ENCODE results near the gene NUP214.

NUP214 gene

DNA sequence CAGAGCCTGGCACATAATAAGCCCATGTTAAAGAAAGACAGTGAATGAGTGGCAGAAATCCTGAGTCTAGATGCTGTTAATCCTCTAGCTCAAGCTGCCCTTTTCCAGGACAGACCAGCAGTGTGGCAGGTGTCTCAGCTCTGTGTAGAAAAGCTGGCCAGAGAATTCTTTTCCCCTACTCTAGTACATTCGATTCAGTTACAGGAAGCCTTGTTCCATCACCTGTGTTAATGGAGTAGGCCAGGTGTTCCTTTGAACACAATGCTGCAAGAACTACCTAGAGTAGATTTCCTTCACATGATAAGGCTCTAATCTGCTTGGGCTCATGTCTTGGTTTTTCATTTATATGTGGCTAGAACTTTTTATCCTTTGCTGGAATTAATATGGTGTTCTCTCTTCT lies 52.5 kb downstream of the NUP214 start:
- no peak for DNase-seq (ENCODE audit: extremely low read depth, low read depth)
- TF ChIP-seq, protein P1, sequence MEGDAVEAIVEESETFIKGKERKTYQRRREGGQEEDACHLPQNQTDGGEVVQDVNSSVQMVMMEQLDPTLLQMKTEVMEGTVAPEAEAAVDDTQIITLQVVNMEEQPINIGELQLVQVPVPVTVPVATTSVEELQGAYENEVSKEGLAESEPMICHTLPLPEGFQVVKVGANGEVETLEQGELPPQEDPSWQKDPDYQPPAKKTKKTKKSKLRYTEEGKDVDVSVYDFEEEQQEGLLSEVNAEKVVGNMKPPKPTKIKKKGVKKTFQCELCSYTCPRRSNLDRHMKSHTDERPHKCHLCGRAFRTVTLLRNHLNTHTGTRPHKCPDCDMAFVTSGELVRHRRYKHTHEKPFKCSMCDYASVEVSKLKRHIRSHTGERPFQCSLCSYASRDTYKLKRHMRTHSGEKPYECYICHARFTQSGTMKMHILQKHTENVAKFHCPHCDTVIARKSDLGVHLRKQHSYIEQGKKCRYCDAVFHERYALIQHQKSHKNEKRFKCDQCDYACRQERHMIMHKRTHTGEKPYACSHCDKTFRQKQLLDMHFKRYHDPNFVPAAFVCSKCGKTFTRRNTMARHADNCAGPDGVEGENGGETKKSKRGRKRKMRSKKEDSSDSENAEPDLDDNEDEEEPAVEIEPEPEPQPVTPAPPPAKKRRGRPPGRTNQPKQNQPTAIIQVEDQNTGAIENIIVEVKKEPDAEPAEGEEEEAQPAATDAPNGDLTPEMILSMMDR (IDR thresholded peaks at IDR 0.05; ENCODE audit: low read depth, low read length): no peak

DNA sequence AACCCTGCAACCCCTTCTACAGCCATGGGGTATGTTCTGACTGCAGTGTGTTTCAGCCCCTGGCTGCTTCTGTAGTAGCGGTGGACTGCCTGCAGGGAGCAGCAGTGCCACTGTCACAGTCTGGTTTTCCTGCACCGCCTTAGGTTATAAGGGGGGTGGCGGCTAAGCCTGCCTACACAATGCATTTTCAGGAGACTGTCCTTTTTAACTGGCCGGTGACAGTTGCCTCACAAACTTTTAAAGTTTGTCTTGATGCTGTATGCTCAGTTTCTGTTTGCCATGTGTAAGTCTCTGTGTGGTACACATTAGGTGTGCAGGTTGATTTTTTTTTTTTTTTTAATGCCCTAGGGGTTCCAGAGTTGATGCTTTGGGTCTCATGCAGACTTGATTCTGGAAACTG lies 53.0 kb downstream of the NUP214 start:
- TF ChIP-seq, protein P1 (IDR thresholded peaks at IDR 0.05; ENCODE audit: low read depth, low read length): peak; percentile 99
- peak; percentile 19 for DNase-seq (ENCODE audit: extremely low read depth, low read depth)

- TF ChIP-seq, protein P1 (IDR thresholded peaks at IDR 0.05; ENCODE audit: low read depth, low read length): no peak
- no peak for DNase-seq (ENCODE audit: extremely low read depth, low read depth)
These were observed 53.5 kb downstream of the NUP214 start for GRCh38 chr9:131178926-131179325.

DNA sequence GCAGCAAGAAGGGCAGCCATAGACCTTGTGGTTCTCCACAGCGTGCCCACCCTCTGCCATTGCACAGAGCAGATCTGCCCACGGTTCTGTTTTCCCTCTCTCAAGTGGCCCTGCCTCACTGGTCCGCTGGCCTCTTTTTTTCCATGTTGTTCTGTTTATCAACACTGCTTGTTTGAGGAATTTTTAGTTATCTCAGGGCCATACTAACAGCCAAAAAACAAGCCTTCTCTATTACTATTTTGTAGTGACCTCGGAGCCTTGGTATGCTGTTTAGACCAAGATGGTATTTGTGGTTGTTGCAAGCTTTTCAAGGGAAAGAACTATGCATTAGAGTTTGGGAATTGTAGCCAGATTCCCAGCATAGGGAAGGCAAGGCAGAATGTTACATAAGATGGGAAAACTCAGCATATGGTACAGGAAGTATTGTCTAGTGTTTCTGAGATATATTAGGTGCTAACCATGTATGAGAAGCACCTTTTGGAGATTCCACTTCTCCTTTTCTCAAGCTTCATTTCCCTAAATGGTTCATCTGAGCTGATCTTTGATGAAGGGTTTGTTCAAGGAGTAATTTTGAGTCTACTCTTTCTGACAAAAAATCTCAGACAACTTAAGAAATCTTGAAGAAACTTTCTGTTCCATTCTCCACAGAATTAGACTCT lies 54.3 kb downstream of the NUP214 start:
- peak; percentile 73 for DNase-seq (ENCODE audit: extremely low read depth, low read depth)
- TF ChIP-seq, protein P1 (IDR thresholded peaks at IDR 0.05; ENCODE audit: low read depth, low read length): no peak

DNA sequence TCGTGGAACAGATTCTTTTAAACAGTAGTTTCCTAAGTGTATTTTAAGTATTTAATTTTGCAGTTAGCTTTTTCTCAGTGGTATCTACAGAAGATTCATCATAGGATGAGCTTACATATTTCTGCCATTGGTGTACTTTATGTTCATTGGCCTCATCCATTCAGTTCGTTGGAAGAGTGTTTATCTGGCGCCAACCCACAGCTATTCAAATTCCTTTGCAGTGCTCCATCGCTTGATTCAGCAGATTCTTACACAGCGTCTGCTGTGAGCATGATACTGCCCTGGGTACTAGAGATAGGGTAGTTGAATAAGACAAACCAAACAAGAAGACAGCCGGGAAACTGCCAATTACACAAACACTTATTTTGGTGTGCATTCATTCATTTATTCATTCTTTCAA lies 55.1 kb downstream of the NUP214 start:
- TF ChIP-seq, protein P1 (IDR thresholded peaks at IDR 0.05; ENCODE audit: low read depth, low read length): no peak
- DNase-seq (ENCODE audit: extremely low read depth, low read depth): peak; percentile 77

- TF ChIP-seq, protein P1 (IDR thresholded peaks at IDR 0.05; ENCODE audit: low read depth, low read length): no peak
- no peak for DNase-seq (ENCODE audit: extremely low read depth, low read depth)
These were observed 55.8 kb downstream of the NUP214 start for GRCh38 chr9:131181091-131181681.

DNA sequence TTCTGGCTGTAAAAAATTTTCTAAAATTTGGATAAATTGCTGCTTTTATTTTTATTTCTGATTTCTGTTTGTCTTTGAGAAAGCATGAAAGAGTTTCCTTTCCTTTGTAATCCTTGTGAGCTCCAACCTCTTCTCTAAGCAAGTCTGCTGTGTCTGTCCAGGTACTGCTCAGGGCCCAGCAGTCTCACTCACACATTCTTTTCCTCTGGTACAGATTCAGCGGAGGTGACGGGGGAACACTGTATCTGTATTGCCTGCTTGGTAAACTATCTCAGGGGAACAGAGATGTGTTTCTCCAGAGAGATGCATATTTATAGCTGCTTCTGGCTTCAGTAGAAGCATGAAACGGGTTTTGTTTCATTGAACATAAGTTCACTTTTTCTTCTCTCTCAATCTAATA lies 60.5 kb downstream of the NUP214 start:
- TF ChIP-seq, protein P1 (IDR thresholded peaks at IDR 0.05; ENCODE audit: low read depth, low read length): no peak

More for the DNA sequence above, 60.5 kb downstream of the NUP214 start:
- no peak for DNase-seq (ENCODE audit: extremely low read depth, low read depth)
